Dermis microvascular lymphatic vessel endothelial cell (primary cell): Measurements from ENCODE around the gene SLC12A7. TPM values are rescaled to one million over a fixed set of nuclear protein-coding genes. Genes with fewer than 3 reads are reported as not detected.

ENCODE experiments used
- DNase-seq, 2 donors: peaks; one replicate each; pipeline versions ENCODE4 v3.0.0 to v3.0.0-alpha.2; 2010; ENCODE audit warnings: low read depth in 2 of 2
- total RNA-seq: library from RNA; depleted of rRNA; stranded (reverse); fragments of >200 nt; gene quantifications from 2 replicates; pipeline ENCODE4 v1.2.1, GENCODE V29; 2014

SLC12A7 gene
- total RNA-seq, 1 donor from 2014 or later: 20.2 TPM

- DNase-seq: no peak
These were observed 60.5 kb downstream of the SLC12A7 start for GRCh38 chr5:1051366-1051720.

GRCh38 chr5:1050423-1051365, 61.2 kb downstream of the SLC12A7 start:
- no peak for DNase-seq

- no peak for DNase-seq
These were observed 62.7 kb downstream of the SLC12A7 start for GRCh38 chr5:1048861-1049838.

- DNase-seq: no peak
These were observed 63.6 kb downstream of the SLC12A7 start for GRCh38 chr5:1048162-1048721.

- no peak for DNase-seq
These were observed 64.4 kb downstream of the SLC12A7 start for GRCh38 chr5:1047332-1047965.

- DNase-seq: no peak
These were observed 65.8 kb downstream of the SLC12A7 start for GRCh38 chr5:1045960-1046560.

- DNase-seq: no peak
These were observed 67.7 kb downstream of the SLC12A7 start for GRCh38 chr5:1044117-1044516.

- no peak for DNase-seq
These were observed 68.5 kb downstream of the SLC12A7 start for GRCh38 chr5:1043327-1043726.

- no peak for DNase-seq
These were observed 69.2 kb downstream of the SLC12A7 start for GRCh38 chr5:1042626-1043025.

- no peak for DNase-seq
These were observed 70.4 kb downstream of the SLC12A7 start for GRCh38 chr5:1041225-1042143.

- DNase-seq: no peak
These were observed 71.3 kb downstream of the SLC12A7 start for GRCh38 chr5:1040571-1040970.

- no peak for DNase-seq
These were observed 72.1 kb downstream of the SLC12A7 start for GRCh38 chr5:1039706-1040260.

- no peak for DNase-seq
These were observed 72.7 kb downstream of the SLC12A7 start for GRCh38 chr5:1039210-1039548.

GRCh38 chr5:1038417-1039209, 73.2 kb downstream of the SLC12A7 start:
- no peak for DNase-seq

GRCh38 chr5:1037671-1038416, 74.0 kb downstream of the SLC12A7 start:
- no peak for DNase-seq

- no peak for DNase-seq
These were observed 74.7 kb downstream of the SLC12A7 start for GRCh38 chr5:1037123-1037670.

GRCh38 chr5:1036504-1037122, 75.2 kb downstream of the SLC12A7 start:
- no peak for DNase-seq
